Testis (tissue), 3 donors: Measurements from ENCODE around the gene KIRREL1. TPM values are rescaled to one million over a fixed set of nuclear protein-coding genes. Genes with fewer than 3 reads are reported as not detected.
A peak's percentile ranks its signal among the peaks of the same experiment; 100 is the strongest.

Experiments used
- DNase-seq: peaks from one replicate; pipeline ENCODE4 v3.0.0-alpha.2; 2019
- H3K27ac ChIP-seq, 2 donors: fragments of 200-600 bp; sonication (generic); one replicate each; pipeline ENCODE4 v1.5.1; 2019
- H3K27me3 ChIP-seq: fragments of 200-600 bp; sonication (generic); one replicate; pipeline ENCODE4 v1.5.1; 2019
- H3K36me3 ChIP-seq: fragments of 200-600 bp; sonication (generic); one replicate; pipeline ENCODE4 v1.5.1; 2017; ENCODE audit warnings: low read depth; ENCODE audit errors: missing control alignments
- H3K4me1 ChIP-seq: fragments of 200-600 bp; sonication (generic); one replicate; pipeline ENCODE4 v1.5.1; 2019
- H3K4me3 ChIP-seq, 2 donors: fragments of 200-600 bp; sonication (generic); one replicate each; pipeline ENCODE4 v1.5.1; 2017 to 2019
- H3K9me3 ChIP-seq: fragments of 200-600 bp; sonication (generic); one replicate; pipeline ENCODE4 v1.5.1; 2017
- POLR2A ChIP-seq: fragments of 450-650 bp; IDR thresholded peaks from one replicate; pipeline ENCODE4 v1.6.1; 2017; ENCODE audit warnings: antibody characterized with exemption, mild to moderate bottlenecking, moderate library complexity
- WGBS, 2 donors: methylation state at CpG; one replicate each; pipeline ENCODE4 v1.1.5; 2018; 5-methylcytosine and 5-hydroxymethylcytosine counted together
- intact Hi-C: fragments of 100-400 bp; cut with DNase I; formaldehyde crosslinking; loops from one replicate; pipeline ENCODE4 v1.15.1; 2023; ENCODE audit warnings: low total_unique reads
- polyA plus RNA-seq: library from polyadenylated mRNA; stranded (reverse); fragments of 350-450 nt; fragmentation: Illumina TruSeq; extraction: RNeasy Lipid Tissue Mini Kit (QIAGEN cat#74804); gene quantifications from one replicate; pipeline ENCODE4 v1.2.3, GENCODE V29; 2014; ENCODE audit warnings: low read depth, low replicate concordance; ENCODE audit not compliant: insufficient read depth
- total RNA-seq, 2 donors: library from RNA; depleted of rRNA; stranded (reverse); fragments of >200 nt; gene quantifications; one replicate each; pipeline ENCODE4 v1.2.3, GENCODE V29; 2016
- TF ChIP-seq, protein P1 (sequence below), 3 experiments: fragments of 450-650 bp in 2 of 3; fragments of 200-600 bp in 1 of 3; sonication (generic) in 1 of 3; IDR thresholded peaks; one replicate each; pipeline ENCODE4 v1.5.1; 2016 to 2019; ENCODE audit warnings: antibody characterized with exemption in 3 of 3, mild to moderate bottlenecking in 2 of 3, moderate library complexity in 1 of 3

The KIRREL1 gene
- total and polyA plus RNA-seq, 3 donors from 2014 or later, result 15.5 to 31.9 (median 19.9) TPM

DNA sequence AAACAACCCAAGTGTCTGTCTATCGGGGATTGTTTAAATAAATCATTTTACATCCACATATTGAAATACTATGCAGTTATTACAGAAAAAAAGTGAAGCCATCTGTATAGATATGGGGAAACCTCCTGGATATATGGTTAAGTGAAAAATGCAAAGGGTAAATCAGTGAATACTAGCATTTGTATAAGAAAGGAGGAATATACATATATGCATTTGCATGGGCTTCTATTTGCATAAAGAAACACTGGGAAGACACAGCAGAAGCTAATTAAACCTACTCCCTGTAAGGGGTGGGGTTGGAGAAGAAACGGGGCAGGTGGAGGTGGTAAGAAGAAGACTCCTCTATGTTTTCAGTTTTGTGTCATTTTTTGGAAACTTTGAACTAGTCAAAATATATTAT is 16.6 kb upstream of the KIRREL1 start:
- no peaks in the 10 kb centered on the region for H3K27me3 ChIP-seq
- H3K9me3 ChIP-seq, result no peaks in the 10 kb centered on the region
- 87% methylated on average over 2 of the region's 2 CpGs for WGBS, 2 donors
- no peak for DNase-seq
- H3K36me3 ChIP-seq, result no peaks in the 10 kb centered on the region
- H3K4me1 ChIP-seq, result no peaks in the 10 kb centered on the region
- H3K27ac ChIP-seq, result no peak overlapping the region
- TF ChIP-seq, protein P1, sequence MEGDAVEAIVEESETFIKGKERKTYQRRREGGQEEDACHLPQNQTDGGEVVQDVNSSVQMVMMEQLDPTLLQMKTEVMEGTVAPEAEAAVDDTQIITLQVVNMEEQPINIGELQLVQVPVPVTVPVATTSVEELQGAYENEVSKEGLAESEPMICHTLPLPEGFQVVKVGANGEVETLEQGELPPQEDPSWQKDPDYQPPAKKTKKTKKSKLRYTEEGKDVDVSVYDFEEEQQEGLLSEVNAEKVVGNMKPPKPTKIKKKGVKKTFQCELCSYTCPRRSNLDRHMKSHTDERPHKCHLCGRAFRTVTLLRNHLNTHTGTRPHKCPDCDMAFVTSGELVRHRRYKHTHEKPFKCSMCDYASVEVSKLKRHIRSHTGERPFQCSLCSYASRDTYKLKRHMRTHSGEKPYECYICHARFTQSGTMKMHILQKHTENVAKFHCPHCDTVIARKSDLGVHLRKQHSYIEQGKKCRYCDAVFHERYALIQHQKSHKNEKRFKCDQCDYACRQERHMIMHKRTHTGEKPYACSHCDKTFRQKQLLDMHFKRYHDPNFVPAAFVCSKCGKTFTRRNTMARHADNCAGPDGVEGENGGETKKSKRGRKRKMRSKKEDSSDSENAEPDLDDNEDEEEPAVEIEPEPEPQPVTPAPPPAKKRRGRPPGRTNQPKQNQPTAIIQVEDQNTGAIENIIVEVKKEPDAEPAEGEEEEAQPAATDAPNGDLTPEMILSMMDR (IDR thresholded peaks at IDR 0.05), result no peak
- TF ChIP-seq POLR2A, result no peak
- intact Hi-C loops, result no loop called here
- H3K4me3 ChIP-seq, result no peak overlapping the region

DNA sequence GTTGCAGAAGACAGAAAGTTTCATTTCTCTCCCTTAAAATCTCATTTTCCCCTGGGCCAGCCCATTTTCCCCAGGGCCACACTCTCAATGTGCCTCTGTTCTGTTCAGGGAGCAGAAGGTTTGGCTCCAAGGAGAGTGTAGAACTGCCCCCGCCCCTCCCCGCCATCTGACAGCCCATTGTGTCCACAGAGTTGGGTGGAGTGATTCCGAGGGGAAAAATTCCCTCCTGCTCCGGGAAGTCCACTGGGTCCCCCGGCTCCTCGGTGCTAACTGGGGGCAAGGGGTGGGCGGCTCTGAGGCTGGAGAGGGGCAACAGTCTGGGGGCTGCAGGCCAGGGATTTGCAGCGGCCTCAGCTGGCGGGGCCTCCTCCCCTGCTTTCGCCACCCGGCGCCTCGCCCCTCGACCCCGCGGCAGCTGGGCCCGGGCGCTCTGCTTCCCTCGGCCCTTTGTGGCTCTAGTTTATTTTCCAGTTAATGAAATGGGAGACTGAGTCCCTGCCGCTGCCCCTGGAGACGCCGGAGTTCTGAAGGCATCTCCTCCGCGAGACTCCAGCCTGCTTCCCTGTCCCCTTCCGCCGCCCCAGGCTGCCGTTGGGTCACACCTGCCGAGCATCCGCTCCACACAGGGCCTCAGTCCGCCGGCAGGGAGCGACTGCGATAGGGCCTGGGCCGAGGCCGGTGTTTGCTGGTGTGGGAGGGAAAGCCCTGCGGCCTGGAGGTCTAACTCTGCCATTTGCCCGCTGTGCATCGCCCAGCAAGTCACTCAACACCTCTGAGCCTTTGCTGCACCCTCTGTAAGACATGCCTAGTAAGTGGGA is 14.7 kb upstream of the KIRREL1 start:
- no peaks in the 10 kb centered on the region for H3K9me3 ChIP-seq
- no peaks in the 10 kb centered on the region for H3K27me3 ChIP-seq
- WGBS, 2 donors, result 7 to 25% methylated on average over 8 to 38 of the region's 38 CpGs
- H3K4me1 ChIP-seq, result no peaks in the 10 kb centered on the region
- peak overlapping the region; percentile 24 to 31 for H3K4me3 ChIP-seq
- peak; percentile 21 for DNase-seq
- no peaks in the 10 kb centered on the region for H3K36me3 ChIP-seq
- no peak for TF ChIP-seq POLR2A
- TF ChIP-seq, protein P1 (IDR thresholded peaks at IDR 0.05), result no peak
- intact Hi-C loops, result no loop called here
- no peak overlapping the region for H3K27ac ChIP-seq

DNA sequence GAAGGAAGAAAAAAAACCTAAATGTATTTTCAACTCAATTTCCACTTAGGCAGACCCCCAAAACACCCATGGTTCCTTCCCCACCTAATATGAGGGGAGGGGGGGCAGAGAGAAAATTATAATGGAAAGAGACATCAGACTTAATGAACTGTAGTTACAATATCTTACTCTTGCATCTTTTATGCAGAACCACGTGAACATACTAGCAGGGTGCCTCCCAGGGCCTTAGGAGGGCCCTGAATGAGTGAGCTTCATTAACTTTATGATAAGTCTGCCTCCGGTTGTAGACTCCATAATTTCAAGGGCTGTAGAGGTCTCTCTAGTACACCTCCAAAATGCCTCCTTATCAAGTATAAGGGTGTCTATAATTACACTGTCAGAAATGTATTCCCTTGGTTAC is 11.3 kb upstream of the KIRREL1 start:
- Histone ChIP-seq H3K4me1 (no peaks in the 10 kb centered on the region), H3K4me3 (no peak overlapping the region), H3K9me3 (no peaks in the 10 kb centered on the region), H3K27ac (no peak overlapping the region), H3K27me3 (no peaks in the 10 kb centered on the region), H3K36me3 (no peaks in the 10 kb centered on the region)
- no peak for DNase-seq
- WGBS, 2 donors, result 90 to 96% methylated on average over 2 of the region's 2 CpGs
- intact Hi-C loops, result no loop called here
- TF ChIP-seq, protein P1 (IDR thresholded peaks at IDR 0.05), result no peak
- TF ChIP-seq POLR2A, result no peak

GRCh38 chr1:157983787-157984186 is 9.7 kb upstream of the KIRREL1 start:
- WGBS, 2 donors, result 76 to 85% methylated on average over 2 of the region's 2 CpGs
- no peaks in the 10 kb centered on the region for H3K36me3 ChIP-seq
- no peak overlapping the region for H3K4me3 ChIP-seq
- no peaks in the 10 kb centered on the region for H3K27me3 ChIP-seq
- no peaks in the 10 kb centered on the region for H3K9me3 ChIP-seq
- no peak for DNase-seq
- no peak overlapping the region for H3K27ac ChIP-seq
- TF ChIP-seq, protein P1 (IDR thresholded peaks at IDR 0.05), result no peak
- TF ChIP-seq POLR2A, result no peak
- intact Hi-C loops, result no loop called here
- no peaks in the 10 kb centered on the region for H3K4me1 ChIP-seq

DNA sequence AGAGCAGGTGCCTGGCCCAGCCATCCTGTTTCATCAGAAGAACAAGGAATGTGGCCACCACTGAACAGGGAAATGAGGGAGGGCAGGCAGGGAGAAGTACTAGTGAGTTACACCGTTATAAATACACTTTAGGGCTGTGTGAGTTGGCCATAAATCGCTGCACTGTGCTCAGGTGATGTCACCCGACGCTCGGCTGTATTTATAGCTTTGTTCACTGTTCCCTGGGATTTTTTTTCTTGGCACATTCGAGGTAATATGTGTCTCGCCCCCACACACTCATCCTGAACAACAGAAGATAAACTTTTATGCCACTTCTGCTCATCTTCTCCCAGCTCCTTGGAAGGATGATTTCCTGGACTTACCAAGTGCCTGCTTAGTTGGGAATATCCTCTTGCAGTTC is 9.0 kb upstream of the KIRREL1 start:
- intact Hi-C loops, result no loop called here
- Histone ChIP-seq H3K27me3 (no peaks in the 10 kb centered on the region), H3K36me3 (no peaks in the 10 kb centered on the region), H3K9me3 (no peaks in the 10 kb centered on the region), H3K4me3 (no peak overlapping the region), H3K4me1 (no peaks in the 10 kb centered on the region), H3K27ac (no peak overlapping the region)
- no peak for DNase-seq
- WGBS, 2 donors, result 33 to 72% methylated on average over 7 of the region's 7 CpGs
- no peak for TF ChIP-seq POLR2A
- TF ChIP-seq, protein P1 (IDR thresholded peaks at IDR 0.05), result no peak
